Bronchial epithelial cell (primary cell): ENCODE measurements around the gene TRPM5. TPM values are rescaled to one million over a fixed set of nuclear protein-coding genes. Genes with fewer than 3 reads are reported as not detected.

Experiments used
- DNase-seq: peaks from one replicate; pipeline ENCODE4 v3.0.0-alpha.2; 2010; ENCODE audit warnings: low read depth
- FAIRE-seq: peaks from 2 replicates; lab custom pipeline; 2011; peaks lifted over from hg19 to GRCh38; lab: Jason Lieb, UNC
- H3K27me3 ChIP-seq: 2 replicates; pipeline ENCODE4 v1.5.1; 2011; ENCODE audit warnings: low read length; ENCODE audit not compliant: control insufficient read depth, insufficient read depth
- H3K36me3 ChIP-seq: 2 replicates; pipeline ENCODE4 v1.5.1; 2011; ENCODE audit warnings: low read length; ENCODE audit not compliant: control insufficient read depth, insufficient read depth
- H3K4me3 ChIP-seq: 2 replicates; pipeline ENCODE4 v1.5.1; 2011; ENCODE audit warnings: mild to moderate bottlenecking, low read depth, low read length, control low read depth
- CTCF ChIP-seq: IDR thresholded peaks from 2 replicates; pipeline ENCODE4 v1.5.1; 2011; ENCODE audit warnings: mild to moderate bottlenecking, moderate library complexity, low read length, control low read depth, inconsistent platforms; ENCODE audit not compliant: insufficient read depth, severe bottlenecking
- total RNA-seq: library from RNA; depleted of rRNA; stranded (reverse); fragments of >200 nt; gene quantifications from 2 replicates; pipeline ENCODE4 v1.2.1, GENCODE V29; 2014

TRPM5 gene
- total RNA-seq, 1 donor from 2014 or later: not detected

- no peak overlapping the region for H3K4me3 ChIP-seq
- H3K36me3 ChIP-seq: no peaks in the 10 kb centered on the region
- H3K27me3 ChIP-seq: no peaks in the 10 kb centered on the region
- DNase-seq: peak; percentile 54
- no peak for FAIRE-seq
- peak; percentile 83 for TF ChIP-seq CTCF
These were observed 24.4 kb downstream of the TRPM5 start for GRCh38 chr11:2419638-2420501.

GRCh38 chr11:2418693-2419360 lies 25.5 kb downstream of the TRPM5 start:
- no peak overlapping the region for H3K4me3 ChIP-seq
- no peak for TF ChIP-seq CTCF
- no peak for DNase-seq
- no peak for FAIRE-seq
- no peaks in the 10 kb centered on the region for H3K27me3 ChIP-seq
- no peaks in the 10 kb centered on the region for H3K36me3 ChIP-seq

- TF ChIP-seq CTCF: no peak
- Histone ChIP-seq H3K4me3 (no peak overlapping the region), H3K27me3 (no peaks in the 10 kb centered on the region), H3K36me3 (no peaks in the 10 kb centered on the region)
- no peak for DNase-seq
- FAIRE-seq: no peak
These were observed 26.2 kb downstream of the TRPM5 start for GRCh38 chr11:2417856-2418692.

GRCh38 chr11:2416765-2417164 lies 27.5 kb downstream of the TRPM5 start:
- Histone ChIP-seq H3K27me3 (no peaks in the 10 kb centered on the region), H3K36me3 (no peaks in the 10 kb centered on the region), H3K4me3 (no peak overlapping the region)
- no peak for TF ChIP-seq CTCF
- no peak for DNase-seq
- no peak for FAIRE-seq

- H3K4me3 ChIP-seq: no peak overlapping the region
- DNase-seq (no peak), FAIRE-seq (no peak)
- H3K27me3 ChIP-seq: no peaks in the 10 kb centered on the region
- H3K36me3 ChIP-seq: no peaks in the 10 kb centered on the region
- TF ChIP-seq CTCF: no peak
These were observed 28.5 kb downstream of the TRPM5 start for GRCh38 chr11:2415601-2416380.
